GM19372 (cell line): ENCODE results near the gene ALDH3B2.
"Not testable (repeated sequence)": the region's sequence is repeated elsewhere in the genome, so short reads cannot be mapped to it uniquely, and the experiment has no call there.

Experiments
- ATAC-seq: cut with Tn5 transposase; IDR thresholded peaks from one replicate; pipeline ENCODE4 v1.9.1; 2021; ENCODE audit warnings: mild to moderate bottlenecking, low read depth, moderate library complexity; ENCODE audit not compliant: unreplicated experiment

ALDH3B2 gene

GRCh38 chr11:67687986-67688385 is 13.6 kb upstream of the ALDH3B2 start:
- ATAC-seq, result no peak

- ATAC-seq, result not testable (repeated sequence)
Observed at GRCh38 chr11:67685641-67686332, 11.4 kb upstream of the ALDH3B2 start.

GRCh38 chr11:67682126-67683034 is 8.0 kb upstream of the ALDH3B2 start:
- ATAC-seq, result not testable (repeated sequence)

GRCh38 chr11:67680696-67681470 is 6.5 kb upstream of the ALDH3B2 start:
- ATAC-seq, result no peak

- ATAC-seq, result no peak
Observed at GRCh38 chr11:67675058-67675747, 780 bp upstream of the ALDH3B2 start.

- no peak for ATAC-seq
Observed at GRCh38 chr11:67673902-67674301, 521 bp downstream of the ALDH3B2 start.

GRCh38 chr11:67673358-67673757 is 1.1 kb downstream of the ALDH3B2 start:
- no peak for ATAC-seq

GRCh38 chr11:67671211-67671520 is 3.3 kb downstream of the ALDH3B2 start:
- ATAC-seq, result no peak

- no peak for ATAC-seq
Observed at GRCh38 chr11:67670316-67671210, 3.9 kb downstream of the ALDH3B2 start.

GRCh38 chr11:67668192-67668551 is 6.3 kb downstream of the ALDH3B2 start:
- no peak for ATAC-seq

GRCh38 chr11:67667490-67668191 is 6.8 kb downstream of the ALDH3B2 start:
- no peak for ATAC-seq

GRCh38 chr11:67666676-67667489 is 7.5 kb downstream of the ALDH3B2 start:
- no peak for ATAC-seq

- ATAC-seq, result no peak
Observed at GRCh38 chr11:67666303-67666645, 8.1 kb downstream of the ALDH3B2 start.

GRCh38 chr11:67665541-67666302 is 8.7 kb downstream of the ALDH3B2 start:
- ATAC-seq, result no peak

- no peak for ATAC-seq
Observed at GRCh38 chr11:67664696-67665540, 9.5 kb downstream of the ALDH3B2 start.

GRCh38 chr11:67664213-67664585 is 10.2 kb downstream of the ALDH3B2 start:
- no peak for ATAC-seq
